ENCODE measurements around the gene SMIM1. TPM values are rescaled to one million over a fixed set of nuclear protein-coding genes. Genes with fewer than 3 reads are reported as not detected.

The SMIM1 gene
- total and polyA plus RNA-seq, 7 experiments from 2014 or later, result 0.58 to 4.3 (median 2.3) TPM

DNA sequence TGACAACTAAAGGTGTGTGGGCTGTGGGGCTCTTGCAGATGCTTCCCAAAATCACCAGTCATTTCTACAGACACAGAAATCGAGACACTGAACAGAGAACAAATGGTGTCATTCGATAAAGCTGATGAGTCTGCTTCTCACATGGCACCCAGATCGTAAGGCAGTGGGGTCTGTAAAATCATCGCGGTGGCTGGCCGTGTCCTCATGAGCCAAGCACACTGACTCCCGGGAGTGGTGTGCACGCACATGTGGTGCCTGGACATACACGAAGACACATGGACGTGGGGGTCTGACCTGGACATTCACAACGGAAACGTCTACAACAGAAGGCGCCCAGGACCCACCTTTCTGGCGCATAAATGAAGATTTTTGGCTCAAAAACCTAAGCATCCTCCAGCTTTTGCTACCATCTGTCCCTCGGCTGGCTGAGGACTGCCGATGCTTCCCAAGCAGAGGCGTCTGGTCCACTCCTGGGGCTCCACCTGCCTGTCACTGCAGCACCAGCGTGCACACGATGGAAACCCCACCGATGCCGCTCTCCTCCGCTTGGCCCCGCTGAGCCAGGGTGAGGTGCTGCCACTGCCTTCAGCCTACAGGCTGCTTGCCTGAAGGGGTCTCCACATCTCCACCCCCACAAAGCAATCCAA is 6.8 kb downstream of the SMIM1 start:
- intact Hi-C loops (cut with micrococcal nuclease), result loop anchor here in 1 of 2 donors (10.0 kb wide), 1 partner anchor 155 kb away; the partner anchor contains the start of gene TPRG1L
- no peaks in the 10 kb centered on the region for H3K27me3 Mint-ChIP-seq
- Histone ChIP-seq H3K27me3 (ENCODE audit: control insufficient read depth in 2 of 2, insufficient read depth in 2 of 2, low read length in 2 of 2) (no peaks in the 10 kb centered on the region), H3K9me3 (ENCODE audit: control insufficient read depth in 2 of 3, low read length in 3 of 3) (no peaks in the 10 kb centered on the region), H3K36me3 (ENCODE audit: control insufficient read depth in 2 of 3, insufficient read depth in 3 of 3, low read length in 3 of 3) (peaks cover 15 to 62% (median 17%) of the 10 kb centered on the region in 3 experiments), H3K4me3 (ENCODE audit: low read length) (no peak overlapping the region), H3K27ac (ENCODE audit: low read depth, low read length) (no peak overlapping the region), H3K4me1 (ENCODE audit: control insufficient read depth in 2 of 2, insufficient read depth in 2 of 2, low read length in 2 of 2) (no peaks in the 10 kb centered on the region)
- peak overlapping the region in 1 of 9 donors; percentile 30 for H3K27ac Mint-ChIP-seq
- peaks cover 0 to 7% (median 3%) of the 10 kb centered on the region in 7 donors for H3K4me1 Mint-ChIP-seq
- H3K9me3 Mint-ChIP-seq, result no peaks in the 10 kb centered on the region
- H3K36me3 Mint-ChIP-seq, result peaks cover 7 to 40% (median 8%) of the 10 kb centered on the region in 5 donors
- ATAC-seq (no peak), DNase-seq (no peak)
- H3K4me3 Mint-ChIP-seq, result no peak overlapping the region
- ChIA-PET CTCF (no interaction called here), POLR2A (interaction anchor here (1.5 kb wide), 1 partner anchor 23 kb away, joined by 3 read pairs; no protein-coding TSS in a partner anchor)

- H3K4me1 Mint-ChIP-seq, result peaks cover 0 to 6% (median 3%) of the 10 kb centered on the region in 7 donors
- Histone ChIP-seq H3K9me3 (ENCODE audit: control insufficient read depth in 2 of 3, low read length in 3 of 3) (no peaks in the 10 kb centered on the region), H3K4me3 (ENCODE audit: low read length) (no peak overlapping the region), H3K4me1 (ENCODE audit: control insufficient read depth in 2 of 2, insufficient read depth in 2 of 2, low read length in 2 of 2) (no peaks in the 10 kb centered on the region), H3K27ac (ENCODE audit: low read depth, low read length) (no peak overlapping the region), H3K27me3 (ENCODE audit: control insufficient read depth in 2 of 2, insufficient read depth in 2 of 2, low read length in 2 of 2) (no peaks in the 10 kb centered on the region), H3K36me3 (ENCODE audit: control insufficient read depth in 2 of 3, insufficient read depth in 3 of 3, low read length in 3 of 3) (peaks cover 15 to 68% (median 17%) of the 10 kb centered on the region in 3 experiments)
- H3K4me3 Mint-ChIP-seq, result no peak overlapping the region
- H3K27ac Mint-ChIP-seq, result peak overlapping the region in 1 of 9 donors; percentile 65
- ChIA-PET POLR2A (interaction anchor here (1.5 kb wide), 1 partner anchor 22 kb away, joined by 3 read pairs; no protein-coding TSS in a partner anchor), CTCF (no interaction called here)
- no peak for DNase-seq
- no peaks in the 10 kb centered on the region for H3K9me3 Mint-ChIP-seq
- peaks cover 7 to 43% (median 8%) of the 10 kb centered on the region in 5 donors for H3K36me3 Mint-ChIP-seq
- intact Hi-C loops (cut with micrococcal nuclease), result loop anchor here in 1 of 2 donors (10.0 kb wide), 1 partner anchor 155 kb away; the partner anchor contains the start of gene TPRG1L
- no peak for ATAC-seq
- no peaks in the 10 kb centered on the region for H3K27me3 Mint-ChIP-seq
Measured at GRCh38 chr1:3779912-3780416, 7.4 kb downstream of the SMIM1 start.

DNA sequence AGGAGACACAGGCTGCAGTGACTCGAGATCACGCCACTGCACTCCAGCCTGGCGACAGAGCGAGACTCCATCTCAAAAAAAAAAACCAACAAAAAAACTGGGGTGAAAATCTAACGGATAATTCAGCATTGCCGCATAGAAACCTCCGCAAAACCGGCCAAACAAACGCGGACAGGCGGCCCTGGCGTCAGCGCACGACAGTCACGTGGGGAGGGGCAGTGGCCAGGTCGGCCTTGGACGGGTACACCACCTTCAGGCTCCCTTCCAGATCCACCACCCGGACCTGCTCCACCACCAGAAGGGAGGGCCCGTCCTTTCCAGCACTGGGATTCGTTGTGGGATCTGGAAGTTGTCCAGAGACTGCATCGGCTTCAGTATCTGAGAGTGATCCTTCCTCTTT is 8.4 kb downstream of the SMIM1 start:
- H3K36me3 ChIP-seq (ENCODE audit: control insufficient read depth in 2 of 3, insufficient read depth in 3 of 3, low read length in 3 of 3), result peaks cover 15 to 78% (median 17%) of the 10 kb centered on the region in 3 experiments
- CTCF ChIA-PET, result no interaction called here
- H3K27me3 ChIP-seq (ENCODE audit: control insufficient read depth in 2 of 2, insufficient read depth in 2 of 2, low read length in 2 of 2), result no peaks in the 10 kb centered on the region
- Mint-ChIP-seq H3K4me1 (peaks cover 0 to 2% (median under 1%) of the 10 kb centered on the region in 7 donors), H3K27ac (no peak overlapping the region), H3K4me3 (no peak overlapping the region), H3K9me3 (no peaks in the 10 kb centered on the region), H3K36me3 (peaks cover 7 to 49% (median 12%) of the 10 kb centered on the region in 5 donors), H3K27me3 (no peaks in the 10 kb centered on the region)
- H3K9me3 ChIP-seq (ENCODE audit: control insufficient read depth in 2 of 3, low read length in 3 of 3), result no peaks in the 10 kb centered on the region
- POLR2A ChIA-PET, result no interaction called here
- DNase-seq (no peak), ATAC-seq (no peak)
- H3K27ac ChIP-seq (ENCODE audit: low read depth, low read length), result no peak overlapping the region
- intact Hi-C loops (cut with micrococcal nuclease), result no loop called here
- H3K4me1 ChIP-seq (ENCODE audit: control insufficient read depth in 2 of 2, insufficient read depth in 2 of 2, low read length in 2 of 2), result no peaks in the 10 kb centered on the region
- H3K4me3 ChIP-seq (ENCODE audit: low read length), result no peak overlapping the region

GRCh38 chr1:3783651-3784474 is 11.3 kb downstream of the SMIM1 start:
- DNase-seq (no peak), ATAC-seq (no peak)
- intact Hi-C loops (cut with micrococcal nuclease), result no loop called here
- no peak overlapping the region for H3K27ac ChIP-seq (ENCODE audit: low read depth, low read length)
- H3K27me3 Mint-ChIP-seq, result no peaks in the 10 kb centered on the region
- H3K4me3 Mint-ChIP-seq, result no peak overlapping the region
- CTCF ChIA-PET, result no interaction called here
- no peaks in the 10 kb centered on the region for H3K9me3 ChIP-seq (ENCODE audit: control insufficient read depth in 2 of 3, low read length in 3 of 3)
- H3K27ac Mint-ChIP-seq, result no peak overlapping the region
- peaks cover 0 to 15% of the 10 kb centered on the region in 2 donors for H3K4me1 ChIP-seq (ENCODE audit: control insufficient read depth in 2 of 2, insufficient read depth in 2 of 2, low read length in 2 of 2)
- H3K27me3 ChIP-seq (ENCODE audit: control insufficient read depth in 2 of 2, insufficient read depth in 2 of 2, low read length in 2 of 2), result no peaks in the 10 kb centered on the region
- H3K4me3 ChIP-seq (ENCODE audit: low read length), result no peak overlapping the region
- no peaks in the 10 kb centered on the region for H3K9me3 Mint-ChIP-seq
- peaks cover 15 to 100% (median 17%) of the 10 kb centered on the region in 3 experiments for H3K36me3 ChIP-seq (ENCODE audit: control insufficient read depth in 2 of 3, insufficient read depth in 3 of 3, low read length in 3 of 3)
- peaks cover 7 to 56% (median 12%) of the 10 kb centered on the region in 5 donors for H3K36me3 Mint-ChIP-seq
- POLR2A ChIA-PET, result no interaction called here
- H3K4me1 Mint-ChIP-seq, result peaks cover 5 to 15% (median 6%) of the 10 kb centered on the region in 7 donors

DNA sequence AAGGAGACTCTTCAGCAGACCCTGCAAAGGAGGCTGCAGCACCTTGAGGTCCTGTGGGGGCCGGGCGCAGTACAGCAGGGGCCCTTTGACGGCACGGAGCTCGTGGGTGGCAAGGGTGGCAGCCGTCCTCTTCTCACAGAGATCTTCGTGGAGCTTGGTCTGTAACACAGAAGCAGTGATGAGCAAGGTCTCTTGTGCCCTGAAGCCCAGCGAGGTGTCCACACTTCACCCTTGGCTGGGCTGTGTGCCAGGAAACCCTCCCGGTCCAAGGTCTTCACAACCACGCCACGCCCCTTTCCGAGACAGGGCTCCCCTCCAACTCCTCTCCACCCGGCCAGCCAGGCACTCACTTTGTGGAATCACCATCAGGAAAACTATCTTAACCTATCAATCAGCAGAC is 12.5 kb downstream of the SMIM1 start:
- peaks cover 5 to 19% (median 9%) of the 10 kb centered on the region in 7 donors for H3K4me1 Mint-ChIP-seq
- no peaks in the 10 kb centered on the region for H3K9me3 Mint-ChIP-seq
- ChIA-PET CTCF (no interaction called here), POLR2A (no interaction called here)
- ATAC-seq, result no peak
- no peaks in the 10 kb centered on the region for H3K9me3 ChIP-seq (ENCODE audit: control insufficient read depth in 2 of 3, low read length in 3 of 3)
- peaks cover 15 to 100% (median 17%) of the 10 kb centered on the region in 3 experiments for H3K36me3 ChIP-seq (ENCODE audit: control insufficient read depth in 2 of 3, insufficient read depth in 3 of 3, low read length in 3 of 3)
- no peak overlapping the region for H3K27ac ChIP-seq (ENCODE audit: low read depth, low read length)
- no peaks in the 10 kb centered on the region for H3K27me3 ChIP-seq (ENCODE audit: control insufficient read depth in 2 of 2, insufficient read depth in 2 of 2, low read length in 2 of 2)
- no peak for DNase-seq
- peaks cover 0 to 15% of the 10 kb centered on the region in 2 donors for H3K4me1 ChIP-seq (ENCODE audit: control insufficient read depth in 2 of 2, insufficient read depth in 2 of 2, low read length in 2 of 2)
- no peak overlapping the region for H3K27ac Mint-ChIP-seq
- H3K4me3 Mint-ChIP-seq, result no peak overlapping the region
- peaks cover 5 to 47% (median 6%) of the 10 kb centered on the region in 5 donors for H3K36me3 Mint-ChIP-seq
- H3K27me3 Mint-ChIP-seq, result no peaks in the 10 kb centered on the region
- H3K4me3 ChIP-seq (ENCODE audit: low read length), result no peak overlapping the region
- intact Hi-C loops (cut with micrococcal nuclease), result no loop called here

DNA sequence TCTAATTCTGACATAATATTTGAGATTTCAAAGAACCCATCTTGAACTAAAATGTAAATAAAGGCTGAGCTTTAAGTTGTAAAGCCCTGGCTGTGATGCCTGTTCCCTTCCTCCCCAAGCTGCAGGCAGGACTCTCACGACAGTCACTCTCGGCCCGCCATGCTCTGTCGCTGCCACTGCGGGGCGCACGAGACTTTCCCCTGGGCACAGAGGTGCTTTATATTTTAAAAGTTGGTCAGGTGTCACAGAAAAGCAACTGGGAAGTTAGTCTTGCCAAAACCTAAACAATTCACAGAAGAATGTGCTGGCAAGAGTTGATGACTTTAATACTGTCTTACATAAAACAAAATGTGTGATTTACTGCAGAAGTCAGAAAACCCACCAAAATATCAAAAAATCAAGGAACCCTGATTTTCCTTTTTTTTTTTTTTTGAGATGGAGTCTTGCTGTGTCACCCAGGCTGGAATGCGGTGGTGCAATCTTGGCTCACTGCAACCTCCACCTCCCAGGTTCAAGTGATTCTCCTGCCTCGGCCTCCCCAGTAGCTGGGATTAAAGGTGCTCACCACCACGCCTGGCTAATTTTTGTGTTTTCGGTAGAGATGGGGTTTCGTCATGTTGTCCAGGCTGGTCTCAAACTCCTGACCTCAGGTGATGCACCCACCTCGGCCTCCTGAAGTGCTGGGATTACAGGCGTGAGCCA is 13.1 kb downstream of the SMIM1 start:
- CTCF ChIA-PET, result no interaction called here
- ATAC-seq (no peak), DNase-seq (no peak)
- H3K27ac Mint-ChIP-seq, result no peak overlapping the region
- POLR2A ChIA-PET, result no interaction called here
- Histone ChIP-seq H3K27ac (ENCODE audit: low read depth, low read length) (no peak overlapping the region), H3K36me3 (ENCODE audit: control insufficient read depth in 2 of 3, insufficient read depth in 3 of 3, low read length in 3 of 3) (peaks cover 10 to 100% (median 13%) of the 10 kb centered on the region in 3 experiments), H3K4me1 (ENCODE audit: control insufficient read depth in 2 of 2, insufficient read depth in 2 of 2, low read length in 2 of 2) (peaks cover 0 to 15% of the 10 kb centered on the region in 2 donors), H3K27me3 (ENCODE audit: control insufficient read depth in 2 of 2, insufficient read depth in 2 of 2, low read length in 2 of 2) (no peaks in the 10 kb centered on the region), H3K9me3 (ENCODE audit: control insufficient read depth in 2 of 3, low read length in 3 of 3) (no peaks in the 10 kb centered on the region), H3K4me3 (ENCODE audit: low read length) (no peak overlapping the region)
- peaks cover 5 to 19% (median 9%) of the 10 kb centered on the region in 7 donors for H3K4me1 Mint-ChIP-seq
- no peaks in the 10 kb centered on the region for H3K9me3 Mint-ChIP-seq
- intact Hi-C loops (cut with micrococcal nuclease), result no loop called here
- H3K36me3 Mint-ChIP-seq, result peaks cover 0 to 42% (median 5%) of the 10 kb centered on the region in 5 donors
- no peak overlapping the region for H3K4me3 Mint-ChIP-seq
- H3K27me3 Mint-ChIP-seq, result no peaks in the 10 kb centered on the region
